ENCODE data around the gene CYSTM1.
A peak's percentile ranks its signal among the peaks of the same experiment; 100 is the strongest.

DNA sequence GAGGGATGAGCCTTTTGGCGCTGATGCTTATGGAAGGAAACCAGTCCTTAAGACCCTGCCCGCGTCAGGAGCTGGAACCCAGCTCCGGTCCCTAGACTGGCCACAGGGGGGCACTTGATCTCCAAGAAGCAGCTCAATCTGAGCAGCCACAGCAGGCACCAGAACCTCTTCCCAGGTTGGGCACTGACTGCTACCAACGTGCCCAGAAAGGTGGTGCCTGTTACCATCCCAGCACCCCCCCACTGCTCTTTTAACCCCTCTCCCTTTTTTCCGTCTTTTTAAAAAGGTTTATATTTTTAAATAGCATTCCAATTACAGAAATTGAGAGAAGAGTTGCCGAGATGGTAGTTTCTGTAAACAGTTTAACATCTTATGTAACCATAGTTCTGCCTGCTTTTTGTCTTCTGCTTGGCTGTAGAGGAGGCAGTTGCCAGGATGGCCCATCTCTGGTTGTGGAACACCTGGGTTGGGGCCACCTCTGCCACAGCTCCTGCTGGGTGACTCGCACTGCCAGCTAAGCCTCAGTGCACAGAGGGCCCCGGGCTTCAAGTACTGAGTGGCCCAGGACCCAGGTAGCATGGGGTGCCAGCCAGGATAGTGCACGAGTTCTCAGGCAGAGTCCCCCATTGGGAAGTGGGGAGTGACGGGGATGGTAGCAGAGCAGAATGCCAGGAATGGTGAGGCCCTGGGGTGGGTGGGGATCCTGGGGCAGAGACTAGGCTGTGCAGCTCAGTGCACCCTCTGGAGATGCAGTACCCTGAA lies 65.1 kb downstream of the CYSTM1 start:
- peak in 2 of 3 experiments; percentile 81 to 82; a peak in 3 of 4 replicates for TF ChIP-seq CTCF (IDR thresholded peaks at IDR 0.05; ENCODE audit: control extremely low read depth in 1 of 3, insufficient read depth in 1 of 3, low read depth in 1 of 3, low read length in 3 of 3)
- no peak for TF ChIP-seq CHD1 (IDR thresholded peaks at IDR 0.05; ENCODE audit: low read depth, low read length)

Data from H1 (cell line).